ENCODE data around the gene CAPN5.

- TF ChIP-seq CTCF (conservative IDR thresholded peaks at IDR 0.05 in 1 of 2, IDR thresholded peaks at IDR 0.05 in 1 of 2; ENCODE audit: low read depth in 1 of 2, low read length in 2 of 2) (no peak), EZH2 (IDR thresholded peaks at IDR 0.05; ENCODE audit: low read length, missing control alignments) (no peak)
These were observed 92.6 kb downstream of the CAPN5 start for GRCh38 chr11:77159219-77159936.

Data from fibroblast of lung (primary cell).